GM21576 (cell line): Measurements from ENCODE around the gene LHX4.

Source experiments
- ATAC-seq: cut with Tn5 transposase; IDR thresholded peaks from one replicate; pipeline ENCODE4 v1.9.1; 2021; ENCODE audit warnings: mild to moderate bottlenecking, moderate library complexity; ENCODE audit not compliant: unreplicated experiment

Gene LHX4

GRCh38 chr1:180294711-180295110 lies 64.6 kb downstream of the LHX4 start:
- no peak for ATAC-seq

GRCh38 chr1:180295999-180296398 lies 65.9 kb downstream of the LHX4 start:
- ATAC-seq = no peak

GRCh38 chr1:180299479-180300221 lies 69.6 kb downstream of the LHX4 start:
- no peak for ATAC-seq

- no peak for ATAC-seq
These were observed 71.2 kb downstream of the LHX4 start for GRCh38 chr1:180301135-180301742.

- no peak for ATAC-seq
These were observed 79.3 kb downstream of the LHX4 start for GRCh38 chr1:180309338-180309737.

- ATAC-seq = no peak
These were observed 80.0 kb downstream of the LHX4 start for GRCh38 chr1:180310095-180310494.

GRCh38 chr1:180311011-180311730 lies 81.1 kb downstream of the LHX4 start:
- no peak for ATAC-seq

GRCh38 chr1:180312926-180313325 lies 82.9 kb downstream of the LHX4 start:
- no peak for ATAC-seq

GRCh38 chr1:180327089-180327488 lies 97.0 kb downstream of the LHX4 start:
- no peak for ATAC-seq
